GM18511 (cell line): ENCODE data around the gene MUCL3.
"Not testable (repeated sequence)": the region's sequence is repeated elsewhere in the genome, so short reads cannot be mapped to it uniquely, and the experiment has no call there.

Experiments used
- ATAC-seq: cut with Tn5 transposase; IDR thresholded peaks from one replicate; pipeline ENCODE4 v1.9.1; 2021; ENCODE audit warnings: mild to moderate bottlenecking, moderate library complexity; ENCODE audit not compliant: unreplicated experiment

Gene MUCL3

DNA sequence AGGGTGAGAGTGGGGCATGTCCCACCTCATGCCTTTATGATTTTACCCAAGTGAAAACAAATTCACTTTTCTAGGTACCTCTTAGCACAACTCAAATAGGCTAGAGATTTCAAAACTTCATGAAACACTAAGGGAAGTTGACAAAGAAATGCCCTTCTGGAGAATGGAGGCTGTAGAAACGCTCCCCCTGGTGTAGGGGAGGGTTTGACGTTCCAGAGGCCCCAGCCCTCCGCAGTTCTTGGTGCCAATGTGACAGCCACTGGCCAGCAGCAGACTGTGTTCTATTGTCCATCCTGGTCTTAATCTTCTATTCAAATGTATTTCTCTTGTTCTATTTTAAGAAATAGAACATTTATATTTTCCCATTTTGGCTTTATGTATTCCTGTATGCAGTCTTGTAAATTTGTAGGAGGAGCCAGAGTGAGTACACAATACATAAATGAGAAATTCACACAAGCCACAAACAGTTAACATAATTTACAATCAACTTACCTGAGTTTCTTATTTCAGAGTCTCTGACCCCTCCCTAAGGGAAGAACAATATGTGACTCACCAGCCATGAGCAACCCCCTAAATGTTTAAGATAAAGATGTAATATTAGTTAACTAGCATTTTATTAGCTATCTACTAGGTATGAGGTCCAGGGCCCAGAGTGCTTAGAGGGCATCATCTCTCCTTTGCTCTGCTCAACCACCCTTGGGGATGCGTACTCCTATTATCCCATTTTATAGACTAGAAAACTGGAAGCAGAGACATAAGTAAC, 33.9 kb downstream of the MUCL3 start:
- no peak for ATAC-seq

DNA sequence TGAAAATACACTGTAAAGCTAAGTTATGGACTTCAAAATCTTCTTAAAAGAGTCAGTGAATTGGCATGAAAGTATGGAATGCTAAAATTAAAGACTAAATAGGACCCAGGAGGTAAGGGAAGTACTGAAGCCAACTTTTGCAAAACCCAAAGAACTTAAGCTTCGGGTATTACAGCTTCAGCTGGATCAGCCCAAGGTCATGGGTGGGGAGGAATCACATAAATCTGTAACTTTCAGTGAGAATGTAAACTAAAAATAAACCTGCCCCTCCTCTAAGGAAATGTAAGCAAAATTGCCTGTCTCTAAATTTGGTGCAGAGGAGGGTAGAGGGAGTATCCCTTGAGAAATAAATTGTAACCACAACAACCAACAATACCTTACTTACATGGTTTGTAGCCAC, 38.4 kb downstream of the MUCL3 start:
- ATAC-seq = no peak

DNA sequence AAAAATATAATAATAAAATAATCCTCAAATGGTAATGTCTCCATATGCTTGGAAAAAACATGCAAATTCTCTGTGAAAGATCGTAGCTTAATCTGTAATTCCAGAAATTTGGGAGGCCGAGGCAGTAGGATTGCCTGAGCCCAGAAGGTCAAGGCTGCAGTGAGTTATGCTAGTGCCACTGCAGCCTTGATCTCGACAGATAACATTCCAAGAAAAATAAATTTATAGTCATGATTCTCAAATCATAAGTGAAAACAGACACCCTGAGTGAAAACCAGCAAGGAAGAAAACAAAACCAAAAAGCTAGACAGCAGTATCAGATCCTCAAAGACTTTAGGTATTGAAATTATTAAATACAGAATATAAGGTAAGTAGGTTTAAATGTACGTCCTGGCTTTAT, 38.9 kb downstream of the MUCL3 start:
- ATAC-seq = no peak

DNA sequence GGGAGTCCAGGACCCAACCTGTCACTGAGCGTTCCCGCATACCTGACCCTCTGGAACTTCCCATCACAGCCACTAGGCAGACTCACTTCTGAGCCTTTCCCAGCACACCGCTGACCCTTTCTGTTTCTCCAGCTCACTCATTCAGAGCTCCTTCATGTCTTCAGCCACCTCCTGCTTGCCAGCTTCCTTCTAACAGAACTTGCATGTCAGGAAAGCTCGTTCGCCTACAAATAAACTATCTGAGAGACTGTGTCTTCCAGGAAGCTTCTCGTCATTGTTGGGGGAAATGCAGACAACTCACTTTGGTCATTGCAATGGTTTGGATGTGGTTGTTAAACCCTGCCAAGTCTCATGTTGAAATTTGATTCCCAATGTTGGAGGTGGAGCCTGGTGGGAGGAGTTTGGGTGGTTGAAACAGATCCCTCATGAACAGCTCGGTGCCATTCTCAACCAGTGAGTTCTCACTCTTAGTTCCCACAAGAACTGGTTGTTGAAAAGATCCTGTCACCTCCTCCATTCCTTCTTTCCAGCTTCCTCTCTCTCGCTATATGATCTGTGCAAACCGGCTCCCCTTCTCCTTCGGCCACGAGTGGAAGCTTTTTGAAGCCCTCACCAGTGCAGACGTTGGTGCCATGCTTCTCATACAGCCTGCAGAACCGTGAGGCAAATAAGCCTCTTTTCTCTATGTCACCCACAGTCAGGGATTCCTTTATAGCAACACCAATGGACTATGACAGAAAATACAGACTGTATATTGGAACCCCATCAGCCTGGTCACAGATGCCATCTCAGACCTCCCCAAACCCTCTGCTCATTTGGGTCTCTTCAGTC, 41.4 kb downstream of the MUCL3 start:
- no peak for ATAC-seq

DNA sequence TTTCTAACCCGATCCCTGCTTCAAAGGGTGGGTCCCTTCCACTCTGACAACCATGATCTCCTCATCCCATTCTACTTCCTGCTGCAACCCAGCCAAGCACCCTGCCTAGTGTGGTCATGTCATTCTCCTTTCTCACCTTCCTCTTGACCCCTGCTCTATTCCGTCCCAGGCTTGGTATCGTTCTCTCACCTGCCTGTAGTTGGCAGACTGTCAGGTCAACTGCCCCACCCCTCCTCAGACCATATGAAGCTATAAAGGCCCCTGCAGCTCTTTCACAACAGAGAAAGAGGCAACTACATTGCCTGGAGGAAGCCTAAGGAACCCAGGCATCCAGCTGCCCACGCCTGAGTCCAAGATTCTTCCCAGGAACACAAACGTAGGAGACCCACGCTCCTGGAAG, 42.7 kb downstream of the MUCL3 start, which contains the start of gene MUC21:
Gene MUC21, plus strand, starts transcription at position 280 of the 400 bp plus-strand sequence. CDS start 241 bp downstream, outside the sequence.
- no peak for ATAC-seq

DNA sequence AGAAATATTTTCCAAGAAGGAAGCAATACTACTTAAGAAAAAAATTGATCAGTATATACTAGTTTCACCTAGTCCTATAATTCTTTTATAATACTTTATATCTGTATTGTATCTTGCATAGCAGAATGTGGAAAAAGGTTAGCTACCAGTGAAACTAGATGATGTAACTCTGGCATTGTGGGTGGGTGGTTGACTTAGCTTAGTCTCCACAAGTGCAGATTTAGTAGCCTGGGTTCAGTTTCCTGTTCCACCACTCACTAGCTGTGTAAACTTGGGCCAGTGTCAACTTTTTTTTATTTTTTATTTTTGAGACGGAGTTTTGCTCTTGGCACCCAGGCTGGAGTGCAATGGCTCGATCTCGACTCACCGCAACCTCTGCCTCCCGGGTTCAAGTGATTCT, 44.7 kb downstream of the MUCL3 start:
- ATAC-seq = no peak

DNA sequence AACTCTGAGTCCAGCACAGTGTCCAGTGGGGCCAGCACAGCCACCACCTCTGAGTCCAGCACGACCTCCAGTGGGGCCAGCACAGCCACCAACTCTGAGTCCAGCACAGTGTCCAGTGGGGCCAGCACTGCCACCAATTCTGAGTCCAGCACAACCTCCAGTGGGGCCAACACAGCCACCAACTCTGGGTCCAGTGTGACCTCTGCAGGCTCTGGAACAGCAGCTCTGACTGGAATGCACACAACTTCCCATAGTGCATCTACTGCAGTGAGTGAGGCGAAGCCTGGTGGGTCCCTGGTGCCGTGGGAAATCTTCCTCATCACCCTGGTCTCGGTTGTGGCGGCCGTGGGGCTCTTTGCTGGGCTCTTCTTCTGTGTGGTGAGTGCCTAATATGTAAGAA, 46.5 kb downstream of the MUCL3 start:
- ATAC-seq = no peak

DNA sequence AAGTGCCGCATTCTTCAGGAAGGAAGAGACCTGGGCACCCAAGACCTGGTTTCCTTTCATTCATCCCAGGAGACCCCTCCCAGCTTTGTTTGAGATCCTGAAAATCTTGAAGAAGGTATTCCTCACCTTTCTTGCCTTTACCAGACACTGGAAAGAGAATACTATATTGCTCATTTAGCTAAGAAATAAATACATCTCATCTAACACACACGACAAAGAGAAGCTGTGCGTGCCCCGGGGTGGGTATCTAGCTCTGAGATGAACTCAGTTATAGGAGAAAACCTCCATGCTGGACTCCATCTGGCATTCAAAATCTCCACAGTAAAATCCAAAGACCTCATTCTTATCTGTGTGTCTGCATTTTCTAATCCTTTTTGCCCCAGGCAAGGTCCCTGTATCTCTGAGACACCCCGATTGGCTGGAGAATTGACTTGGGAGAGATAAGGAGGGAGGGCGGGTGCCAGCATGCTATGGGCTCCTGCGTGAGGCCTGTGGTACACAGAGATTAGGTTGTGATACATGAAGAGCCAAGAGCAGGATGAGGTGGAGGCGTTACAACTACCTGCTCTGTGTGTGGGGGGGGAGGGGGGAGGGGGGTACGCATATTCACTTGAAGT, 47.5 kb downstream of the MUCL3 start:
- ATAC-seq = no peak

DNA sequence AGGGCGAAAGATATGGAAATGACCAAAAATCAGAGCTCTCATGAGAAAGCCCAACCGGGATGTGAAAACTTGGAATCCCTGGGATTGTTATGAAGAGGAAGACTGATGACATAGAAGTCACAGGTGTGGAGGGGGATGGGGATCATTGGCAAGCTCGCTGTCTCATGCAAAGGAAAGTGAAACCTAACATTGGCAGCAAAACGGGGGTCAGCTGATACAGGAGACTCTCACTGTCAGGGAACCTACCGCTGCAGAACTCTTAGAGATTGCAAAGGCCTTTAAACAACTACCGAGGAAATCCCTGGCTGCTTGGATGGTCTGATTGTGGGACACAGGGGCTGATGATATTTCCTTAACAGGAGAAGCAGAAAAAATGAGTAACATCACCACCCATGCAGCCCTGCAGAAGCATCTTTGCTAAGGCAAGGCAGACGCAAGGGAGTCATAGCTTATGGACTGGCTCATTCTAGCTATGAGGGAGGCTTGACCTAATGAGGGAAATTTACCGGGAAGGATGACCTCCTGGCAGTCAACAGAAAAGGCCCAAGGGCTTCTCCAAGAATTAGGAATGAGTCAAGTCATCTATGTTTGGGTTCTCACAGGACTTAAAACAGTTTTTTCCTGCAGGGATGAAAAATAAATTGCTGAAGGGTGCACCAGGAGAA, 49.8 kb downstream of the MUCL3 start:
- no peak for ATAC-seq

DNA sequence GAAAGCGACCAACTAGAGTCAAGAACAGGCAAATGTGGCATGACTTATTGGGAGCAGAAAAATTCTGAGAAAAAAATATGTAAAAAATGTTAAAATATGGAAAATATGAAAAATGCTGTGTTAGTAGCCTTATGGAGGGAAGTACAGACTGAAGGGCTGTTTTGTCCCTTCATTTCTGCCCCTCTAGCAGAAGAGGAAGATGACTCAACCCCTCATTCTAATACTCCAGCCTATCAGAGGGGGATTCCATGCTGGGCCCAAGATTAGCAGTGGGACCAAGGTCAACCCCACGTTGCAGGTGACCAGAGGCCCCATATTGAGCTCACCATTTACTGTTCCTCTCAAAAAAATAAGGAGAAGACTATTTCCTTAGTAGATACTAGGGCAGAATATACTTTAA, 51.1 kb downstream of the MUCL3 start:
- ATAC-seq = no peak

DNA sequence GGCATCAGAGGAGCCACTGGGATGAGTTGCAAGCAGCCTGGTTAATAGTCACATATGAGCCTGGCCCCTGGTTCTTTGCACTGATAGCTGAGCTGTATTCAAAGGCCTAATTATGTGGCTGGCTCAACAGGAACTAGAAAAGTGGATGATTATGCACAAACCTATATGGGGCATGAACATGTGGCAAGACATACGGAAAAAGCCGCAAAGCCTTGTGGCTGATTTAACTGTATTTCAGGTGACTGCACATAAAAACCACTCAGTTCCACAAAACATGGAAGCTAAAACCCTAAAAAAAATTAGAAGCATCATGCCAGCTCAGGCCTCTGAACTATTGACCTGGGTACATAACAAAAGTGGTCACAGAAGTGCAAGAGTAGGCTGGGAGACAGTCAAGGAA, 56.5 kb downstream of the MUCL3 start:
- no peak for ATAC-seq

DNA sequence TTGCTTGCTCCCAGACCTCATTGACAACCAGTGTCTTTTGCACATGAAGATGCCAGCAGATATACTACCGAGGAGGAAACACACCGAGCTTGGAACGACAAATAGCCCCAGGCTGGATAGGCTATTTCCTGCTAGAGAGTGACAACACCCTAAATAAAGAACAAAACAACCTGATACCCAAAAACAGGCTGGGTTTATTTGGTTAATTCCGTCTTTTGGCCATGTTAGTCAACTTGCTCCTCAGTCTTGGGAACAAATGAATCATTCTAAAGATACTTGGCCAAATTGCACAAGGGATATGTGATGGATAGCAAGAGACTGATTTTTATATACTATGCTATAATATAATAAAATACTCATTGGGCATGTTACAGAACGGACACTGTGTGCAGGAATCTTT, 58.0 kb downstream of the MUCL3 start:
- ATAC-seq = no peak

DNA sequence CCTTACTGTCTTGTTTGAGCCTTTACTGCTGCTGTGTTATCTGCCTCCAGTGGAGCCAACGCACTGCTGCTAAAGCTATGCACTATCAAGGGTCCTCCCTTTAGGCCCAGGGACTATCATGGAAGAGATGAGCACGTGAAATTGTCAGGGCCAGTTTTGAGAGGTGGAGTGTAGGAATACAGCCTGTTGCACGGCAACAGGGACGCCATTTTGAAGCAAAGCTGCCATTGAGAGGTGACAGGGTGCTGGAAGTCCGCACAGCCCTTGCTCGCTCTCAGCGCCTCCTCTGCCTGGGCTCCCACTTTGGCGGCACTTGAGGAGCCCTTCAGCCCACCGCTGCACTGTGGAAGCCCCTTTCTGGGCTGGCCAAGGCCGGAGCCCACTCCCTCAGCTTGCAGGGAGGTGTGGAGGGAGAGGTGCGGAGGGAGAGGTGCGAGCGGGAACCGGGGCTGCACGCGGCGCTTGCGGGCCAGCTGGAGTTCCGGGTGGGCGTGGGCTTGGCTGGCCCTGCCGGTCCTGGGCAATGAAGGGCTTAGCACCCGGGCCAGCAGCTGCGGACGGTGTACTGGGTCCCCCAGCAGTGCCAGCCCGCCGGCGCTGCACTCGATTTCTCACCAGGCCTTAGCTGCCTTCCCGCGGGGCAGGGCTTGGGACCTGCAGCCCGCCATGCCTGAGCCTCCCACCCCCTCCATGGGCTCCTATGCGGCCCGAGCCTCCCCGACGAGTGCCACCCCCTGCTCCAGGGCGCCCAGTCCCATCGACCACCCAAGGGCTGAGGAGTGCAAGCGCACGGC, 59.5 kb downstream of the MUCL3 start:
- ATAC-seq = not testable (repeated sequence)

DNA sequence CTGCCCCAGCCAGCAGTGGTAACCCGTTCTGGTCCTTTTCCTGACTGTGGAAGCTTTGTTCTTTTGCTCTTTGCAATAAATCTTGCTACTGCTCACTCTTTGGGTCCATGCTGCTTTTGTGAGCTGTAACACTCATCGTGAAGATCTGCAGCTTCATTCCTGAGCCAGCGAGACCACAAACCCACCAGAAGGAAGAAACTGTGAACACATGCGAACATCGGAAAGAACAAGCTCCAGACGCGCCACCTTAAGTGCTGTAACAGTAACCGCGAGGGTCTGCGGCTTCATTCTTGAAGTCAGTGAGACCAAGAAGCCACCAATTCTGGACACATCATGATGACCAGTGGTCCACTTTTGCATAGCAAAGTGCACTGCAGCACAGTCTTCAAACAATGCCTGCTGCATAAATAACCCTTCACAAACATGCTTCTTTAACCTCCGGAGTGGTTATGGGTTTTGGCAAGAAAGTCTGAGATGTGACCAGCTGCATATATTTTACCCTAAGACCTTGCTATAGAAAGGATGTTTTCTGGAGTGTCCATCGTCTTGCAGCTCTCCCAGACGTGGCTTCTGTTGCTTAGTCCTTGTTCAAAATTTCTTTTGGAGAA, 60.6 kb downstream of the MUCL3 start:
- no peak for ATAC-seq

DNA sequence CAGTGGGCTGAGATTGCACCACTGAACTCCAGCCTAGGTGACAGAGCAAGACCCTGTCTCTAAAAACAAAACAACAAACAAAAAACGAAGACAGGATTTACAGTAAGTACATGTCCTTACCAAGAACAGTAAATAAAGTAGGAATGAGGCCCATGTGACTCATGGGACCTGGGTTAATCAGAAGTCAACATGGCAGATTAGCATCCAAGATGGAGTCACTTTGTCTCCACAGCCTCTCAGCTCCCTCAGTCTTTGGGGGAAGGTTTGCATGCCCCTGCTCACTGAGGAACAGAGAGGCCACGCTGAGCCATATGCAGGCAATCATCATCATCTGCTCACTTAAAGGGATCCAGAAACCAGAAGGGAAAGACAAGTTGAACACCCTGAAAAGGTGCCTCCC, 61.7 kb downstream of the MUCL3 start:
- ATAC-seq = no peak
